COLO668 (cell line): ENCODE data around the gene SAP30L.

ENCODE experiments used
- DNase-seq: peaks from one replicate; lab custom pipeline; 2025; ENCODE audit not compliant: unreplicated experiment; lab: John Stamatoyannopoulos, UW

SAP30L gene

GRCh38 chr5:154479944-154480750, 34.4 kb downstream of the SAP30L start:
- no peak for DNase-seq

GRCh38 chr5:154480847-154481246, 35.0 kb downstream of the SAP30L start:
- DNase-seq, result no peak

GRCh38 chr5:154481584-154482381, 36.0 kb downstream of the SAP30L start:
- DNase-seq, result no peak

GRCh38 chr5:154482528-154483449, 37.0 kb downstream of the SAP30L start:
- no peak for DNase-seq

GRCh38 chr5:154483654-154484392, 38.0 kb downstream of the SAP30L start:
- no peak for DNase-seq

- DNase-seq, result no peak
Observed at GRCh38 chr5:154484393-154485095, 38.7 kb downstream of the SAP30L start.

GRCh38 chr5:154485096-154485491, 39.3 kb downstream of the SAP30L start:
- no peak for DNase-seq

GRCh38 chr5:154485850-154486426, 40.1 kb downstream of the SAP30L start:
- no peak for DNase-seq

GRCh38 chr5:154486427-154486866, 40.6 kb downstream of the SAP30L start:
- no peak for DNase-seq

GRCh38 chr5:154487541-154487940, 41.7 kb downstream of the SAP30L start:
- DNase-seq, result no peak

GRCh38 chr5:154491941-154492340, 46.1 kb downstream of the SAP30L start:
- no peak for DNase-seq

GRCh38 chr5:154493274-154493673, 47.5 kb downstream of the SAP30L start:
- no peak for DNase-seq

GRCh38 chr5:154494036-154494435, 48.2 kb downstream of the SAP30L start:
- no peak for DNase-seq

GRCh38 chr5:154498591-154498990, 52.8 kb downstream of the SAP30L start:
- no peak for DNase-seq

GRCh38 chr5:154498994-154499393, 53.2 kb downstream of the SAP30L start:
- no peak for DNase-seq

GRCh38 chr5:154501566-154501965, 55.8 kb downstream of the SAP30L start:
- DNase-seq, result no peak

GRCh38 chr5:154502180-154502579, 56.4 kb downstream of the SAP30L start:
- DNase-seq, result no peak

- DNase-seq, result no peak
Observed at GRCh38 chr5:154503698-154504039, 57.9 kb downstream of the SAP30L start.

- no peak for DNase-seq
Observed at GRCh38 chr5:154505567-154505966, 59.8 kb downstream of the SAP30L start.
